ENCODE data around the gene MARK1. TPM values are rescaled to one million over a fixed set of nuclear protein-coding genes. Genes with fewer than 3 reads are reported as not detected.

Gene MARK1
- total RNA-seq, 1 experiment from 2014 or later = not detected

DNA sequence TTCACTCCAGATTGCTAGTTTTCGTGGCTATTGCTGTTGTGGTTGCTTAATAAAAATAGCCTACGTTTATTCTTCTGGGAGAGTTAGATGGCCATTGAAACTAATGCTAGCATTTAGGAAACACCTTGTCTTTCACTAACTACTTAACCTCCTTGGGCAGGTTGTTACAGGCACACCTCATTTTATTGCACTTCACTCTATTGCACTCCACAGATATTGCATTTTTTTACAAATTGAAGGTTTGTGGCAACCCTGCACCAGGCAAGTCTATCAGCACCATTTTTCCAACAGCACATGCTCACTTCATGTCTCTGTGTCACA is 11.3 kb upstream of the MARK1 start:
- no peaks in the 10 kb centered on the region; the same call in 1 of the 2 replicates for H3K9me3 ChIP-seq
- H3K4me3 ChIP-seq = no peak overlapping the region
- DNase-seq = no peak
- peaks cover 23% of the 10 kb centered on the region for H3K27me3 ChIP-seq
- H3K36me3 ChIP-seq = no peaks in the 10 kb centered on the region

DNA sequence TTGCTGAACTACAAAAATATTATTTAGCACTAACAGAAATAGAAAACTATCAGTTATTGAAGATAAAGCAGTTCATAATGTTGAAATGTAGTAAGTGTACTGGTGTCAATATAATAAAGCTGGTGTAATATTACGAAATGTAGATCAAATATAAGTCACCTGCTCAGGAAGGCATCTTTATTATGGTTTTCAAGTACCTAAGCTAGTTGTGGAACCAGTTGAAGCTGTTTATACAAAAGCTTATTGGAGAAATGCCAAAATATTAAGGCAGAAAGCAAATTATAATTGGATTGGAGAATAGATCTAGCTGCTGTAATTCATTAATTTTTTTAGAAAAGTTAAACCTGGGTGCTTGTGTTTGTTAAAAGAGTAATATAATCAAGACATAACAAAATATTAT is 6.2 kb upstream of the MARK1 start:
- H3K27me3 ChIP-seq = peaks cover 60% of the 10 kb centered on the region

DNA sequence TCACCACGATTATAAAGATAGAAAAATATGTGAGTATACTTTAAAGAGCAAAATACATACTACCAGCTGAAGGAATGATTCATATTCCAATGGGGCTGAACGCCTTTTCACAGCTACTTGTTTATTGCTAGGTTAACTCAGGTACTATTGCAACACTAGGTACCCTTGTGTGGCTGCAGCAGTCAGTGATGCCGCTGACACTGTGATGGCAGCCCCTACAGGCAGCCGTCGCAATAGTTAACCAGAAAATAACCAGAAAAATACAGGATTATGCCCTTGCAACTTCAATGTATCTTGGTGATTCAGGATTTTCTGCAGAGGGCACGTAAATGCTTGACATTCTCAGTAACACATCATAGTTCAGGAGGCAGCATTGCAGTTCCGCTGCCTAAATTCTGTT is 1.6 kb upstream of the MARK1 start:
- H3K27me3 ChIP-seq = peaks cover 85% of the 10 kb centered on the region
- H3K4me3 ChIP-seq = no peak overlapping the region
- H3K36me3 ChIP-seq = no peaks in the 10 kb centered on the region

More for the DNA sequence above, 6.2 kb upstream of the MARK1 start:
- no peak overlapping the region for H3K4me3 ChIP-seq
- no peaks in the 10 kb centered on the region for H3K36me3 ChIP-seq
- no peaks in the 10 kb centered on the region; the same call in 1 of the 2 replicates for H3K9me3 ChIP-seq
- no peak for DNase-seq

DNA sequence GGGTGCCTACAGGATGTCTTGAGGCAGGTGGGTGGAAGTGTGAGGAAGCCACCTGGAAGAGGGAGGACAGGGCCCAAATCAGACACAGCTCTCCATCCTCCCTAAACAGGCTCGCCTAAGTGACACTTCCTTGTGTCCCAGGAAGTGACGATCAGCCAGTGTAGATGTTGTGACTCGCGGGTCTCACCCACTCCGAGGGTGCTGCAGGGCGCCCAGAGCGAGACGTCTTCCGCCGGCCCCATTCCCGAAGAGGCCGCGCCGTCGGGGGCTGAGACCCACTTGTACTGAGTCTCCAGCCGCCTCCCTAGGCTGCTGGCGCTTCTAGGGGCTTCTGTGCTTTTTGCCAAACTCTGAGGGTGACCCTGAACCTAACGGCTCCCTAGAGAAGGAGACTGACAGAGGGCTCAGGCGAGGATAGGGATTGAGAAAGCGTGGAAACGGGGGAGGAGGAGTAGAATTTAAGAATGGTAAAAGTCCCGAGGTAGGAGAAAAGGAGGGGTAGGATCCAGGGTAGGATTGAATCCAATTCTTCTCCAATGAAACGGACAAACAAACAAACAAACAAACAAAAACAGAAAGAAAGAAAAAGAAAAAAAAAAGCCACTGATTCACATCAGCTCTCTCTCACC is 543 bp upstream of the MARK1 start:
- H3K27me3 ChIP-seq = peaks cover 87% of the 10 kb centered on the region
- H3K4me3 ChIP-seq = peak overlapping the region; percentile 39

More for the DNA sequence above, 1.6 kb upstream of the MARK1 start:
- DNase-seq = no peak
- no peaks in the 10 kb centered on the region for H3K9me3 ChIP-seq

DNA sequence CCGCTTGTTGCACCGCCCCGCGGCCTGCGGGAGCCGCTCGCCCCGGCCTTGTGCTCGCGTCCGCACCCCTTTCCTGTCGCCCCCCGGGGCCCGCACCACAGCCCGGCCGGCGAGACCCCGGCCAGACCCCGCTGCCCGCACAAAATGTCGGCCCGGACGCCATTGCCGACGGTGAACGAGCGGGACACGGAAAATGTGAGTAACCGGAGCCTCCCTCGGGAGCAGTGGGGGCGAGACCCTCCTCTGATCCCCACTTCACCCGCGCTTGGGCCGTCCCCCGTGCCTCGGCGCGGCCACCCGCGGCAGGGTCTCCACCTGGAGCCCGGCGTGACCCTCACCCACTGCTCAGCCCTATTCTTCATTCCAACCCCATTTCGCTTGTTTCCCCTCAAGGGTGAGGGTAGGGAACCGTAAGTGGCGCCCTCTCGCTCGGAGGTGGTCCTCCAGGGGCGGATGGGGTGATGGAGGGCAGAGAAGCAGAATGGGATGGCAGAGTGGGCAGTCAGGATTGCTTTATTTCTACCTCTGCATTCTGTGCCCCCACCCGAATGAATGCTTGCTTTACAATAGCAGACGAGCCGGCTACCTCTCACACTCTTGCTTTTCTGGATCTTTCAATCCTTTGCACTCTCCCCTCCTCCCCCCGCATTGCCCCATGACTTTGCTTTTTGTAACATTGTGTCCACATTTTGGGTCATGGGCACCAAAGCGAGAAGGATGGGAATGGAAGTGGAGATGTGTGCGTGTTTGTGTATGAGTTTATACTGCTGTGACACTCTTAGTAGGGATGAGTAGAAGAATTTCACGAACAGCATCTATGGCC is 954 bp downstream of the MARK1 start:
- peaks cover 91% of the 10 kb centered on the region for H3K27me3 ChIP-seq
- H3K4me3 ChIP-seq = peak overlapping the region; percentile 47
- peak; percentile 1 for DNase-seq
- peaks cover 6% of the 10 kb centered on the region; the same call in 1 of the 2 replicates for H3K9me3 ChIP-seq
- H3K36me3 ChIP-seq = no peaks in the 10 kb centered on the region

More for the DNA sequence above, 543 bp upstream of the MARK1 start:
- Histone ChIP-seq H3K9me3 (no peaks in the 10 kb centered on the region), H3K36me3 (no peaks in the 10 kb centered on the region)
- DNase-seq = no peak

DNA sequence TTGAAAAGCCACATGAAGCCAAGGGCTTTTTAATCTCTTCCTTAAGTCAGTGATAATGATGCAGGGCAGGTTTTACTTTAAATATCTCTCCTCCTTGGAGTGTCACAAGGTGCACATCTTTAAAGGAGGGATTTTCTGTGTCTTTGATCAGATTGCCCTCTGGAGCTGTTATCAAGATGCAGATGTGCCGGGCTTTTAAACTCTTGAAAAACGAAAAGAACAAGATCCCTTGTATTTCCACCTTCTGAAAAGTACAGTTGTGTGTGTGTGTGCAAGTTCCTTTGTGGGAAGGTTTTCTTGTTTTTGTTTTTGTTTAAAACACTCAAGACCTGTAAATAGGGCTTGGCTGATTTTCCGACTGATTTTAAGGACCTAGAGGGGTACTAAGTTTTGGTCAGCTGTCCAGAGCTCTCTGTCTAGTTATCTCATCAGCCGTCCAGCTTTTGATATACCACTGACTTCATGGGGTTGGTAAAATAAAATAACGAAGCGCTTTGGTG is 1.6 kb downstream of the MARK1 start:
- DNase-seq = no peak
- Histone ChIP-seq H3K36me3 (no peaks in the 10 kb centered on the region), H3K27me3 (peaks cover 84% of the 10 kb centered on the region), H3K4me3 (no peak overlapping the region), H3K9me3 (peaks cover 6% of the 10 kb centered on the region; the same call in 1 of the 2 replicates)

DNA sequence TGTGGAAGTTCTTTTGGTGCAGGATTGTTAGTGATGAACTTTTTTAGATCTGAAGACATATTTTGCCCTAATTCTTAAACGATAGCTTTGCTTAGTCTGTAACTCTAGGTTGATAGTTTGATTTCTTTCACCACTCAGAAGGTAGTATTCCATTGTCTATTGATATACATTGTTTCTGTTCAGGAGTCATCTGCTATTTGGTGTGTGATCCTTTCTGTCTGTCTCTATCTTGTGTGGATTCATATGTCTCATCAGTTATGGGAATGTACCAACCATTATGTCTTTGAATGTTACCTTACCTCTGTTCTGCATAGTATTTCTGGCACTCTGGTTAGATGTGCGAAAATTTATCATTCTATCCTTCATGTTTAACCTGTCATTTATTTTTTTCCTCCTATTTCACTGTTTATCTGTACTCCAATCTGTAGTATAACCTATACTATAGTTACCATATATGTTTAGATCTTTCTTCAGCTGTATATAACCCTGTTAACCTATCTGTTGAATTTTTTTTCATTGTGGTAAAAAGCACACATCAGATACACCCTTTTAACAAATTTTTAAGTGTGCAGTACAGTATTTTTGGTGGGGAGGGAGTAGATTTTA is 5.7 kb downstream of the MARK1 start:
- no peak for DNase-seq
- H3K4me3 ChIP-seq = no peak overlapping the region
- peaks cover 6% of the 10 kb centered on the region for H3K9me3 ChIP-seq
- H3K36me3 ChIP-seq = no peaks in the 10 kb centered on the region
- peaks cover 51% of the 10 kb centered on the region for H3K27me3 ChIP-seq

DNA sequence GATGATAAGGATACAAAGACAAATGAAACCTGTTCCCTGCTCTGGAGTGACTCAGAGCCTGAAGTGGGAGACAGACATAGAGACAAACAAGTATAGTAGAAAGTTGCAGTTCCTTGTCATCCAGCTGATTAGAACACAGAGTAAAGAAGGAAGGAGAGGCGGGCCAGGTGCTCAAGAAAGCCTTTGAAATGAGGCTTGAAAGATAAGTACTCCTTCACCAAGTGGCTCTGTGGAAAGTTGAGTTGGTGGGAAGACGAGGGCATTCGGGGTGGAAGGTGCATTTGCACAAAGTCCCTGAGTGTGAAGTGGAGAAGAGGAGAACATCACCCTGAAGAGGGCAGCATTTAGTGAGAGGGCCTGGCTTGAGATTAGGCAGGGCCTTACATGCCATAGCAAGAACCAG is 17.0 kb downstream of the MARK1 start:
- Histone ChIP-seq H3K4me3 (no peak overlapping the region), H3K9me3 (no peaks in the 10 kb centered on the region), H3K27me3 (peaks cover 5% of the 10 kb centered on the region; the same call in 1 of the 2 replicates), H3K36me3 (no peaks in the 10 kb centered on the region)
- no peak for DNase-seq

DNA sequence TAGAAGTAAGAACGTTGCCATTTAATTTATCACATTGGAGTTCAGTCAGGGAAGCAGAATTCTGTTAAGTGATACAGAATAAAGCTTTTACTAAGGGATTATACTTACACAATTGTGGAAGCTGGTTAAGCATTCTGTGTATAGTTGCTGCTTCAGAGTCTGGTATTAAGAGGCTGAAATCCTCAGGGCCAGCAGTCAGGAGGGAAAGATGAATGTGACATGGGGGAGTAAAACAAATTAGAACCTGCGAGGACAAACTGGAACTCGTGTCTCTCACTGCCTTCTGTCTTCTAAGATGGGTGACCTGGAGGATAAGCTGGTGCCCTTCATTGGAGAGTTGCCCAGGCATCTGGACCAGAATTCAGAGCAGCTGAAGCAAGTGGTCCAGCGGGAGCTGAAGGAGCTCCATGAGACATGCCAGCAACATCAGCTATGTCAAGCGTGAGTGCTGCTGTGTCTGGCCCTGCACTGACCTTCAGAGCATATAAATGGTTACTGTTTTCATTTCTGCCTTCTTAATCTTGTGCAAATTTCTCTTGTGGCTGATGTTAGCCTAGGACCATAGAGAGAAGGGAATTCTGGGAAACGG is 23.0 kb downstream of the MARK1 start:
- no peaks in the 10 kb centered on the region for H3K9me3 ChIP-seq
- no peak for DNase-seq
- H3K36me3 ChIP-seq = no peaks in the 10 kb centered on the region
- H3K4me3 ChIP-seq = no peak overlapping the region
- 0 out of 2 replicates have a peak, but pooled peaks cover 2% of the 10 kb centered on the region for H3K27me3 ChIP-seq

DNA sequence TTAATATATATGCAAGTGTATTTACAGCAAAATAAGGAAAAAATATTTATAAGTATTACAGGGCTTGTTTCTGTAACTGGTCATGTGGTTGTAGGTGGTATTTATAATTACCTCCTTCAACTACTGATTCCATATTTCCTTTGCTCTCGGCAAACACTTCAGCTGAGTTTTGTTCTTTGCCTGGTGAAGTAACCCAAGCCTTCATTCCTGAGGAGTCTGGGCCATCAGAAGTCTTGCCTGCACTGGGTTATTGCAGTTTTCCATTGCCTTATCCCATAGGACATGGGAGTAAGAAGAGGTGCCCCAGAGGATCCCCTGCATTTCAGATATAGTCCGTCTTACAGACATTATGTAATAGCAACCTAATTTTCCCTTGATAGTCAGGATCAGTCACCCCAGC is 23.8 kb downstream of the MARK1 start:
- H3K4me3 ChIP-seq = no peak overlapping the region
- no peaks in the 10 kb centered on the region for H3K36me3 ChIP-seq
- DNase-seq = no peak
- H3K27me3 ChIP-seq = 0 out of 2 replicates have a peak, but pooled peaks cover 2% of the 10 kb centered on the region
- H3K9me3 ChIP-seq = no peaks in the 10 kb centered on the region

DNA sequence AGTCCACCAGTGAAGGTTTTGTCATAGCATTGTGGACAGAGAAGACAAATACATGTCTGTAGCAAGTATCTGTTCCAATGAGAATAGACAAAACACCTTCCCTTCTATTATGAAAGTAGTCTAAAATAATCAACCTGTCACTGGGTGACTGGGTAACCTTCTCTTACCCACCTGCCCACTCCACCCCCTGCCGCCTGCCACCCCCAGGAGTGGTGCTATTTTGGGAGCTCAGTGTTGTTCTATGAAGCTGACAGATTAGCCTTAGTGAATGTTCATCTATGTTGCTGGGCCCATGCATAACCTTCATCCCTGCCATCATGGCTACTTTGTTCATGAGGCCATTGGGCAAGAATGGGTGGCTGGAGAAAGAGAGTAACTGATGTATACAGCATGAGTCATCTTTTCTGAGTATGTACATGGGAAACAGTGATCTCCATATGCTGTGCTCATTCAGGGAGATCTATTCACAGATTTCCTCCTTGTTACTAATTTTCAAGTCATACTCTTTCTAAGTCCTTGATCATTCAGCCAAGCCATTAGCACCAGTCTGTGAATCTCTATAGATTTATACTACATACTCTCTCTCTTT is 24.8 kb downstream of the MARK1 start:
- Histone ChIP-seq H3K36me3 (no peaks in the 10 kb centered on the region), H3K27me3 (0 out of 2 replicates have a peak, but pooled peaks cover 2% of the 10 kb centered on the region), H3K4me3 (no peak overlapping the region), H3K9me3 (no peaks in the 10 kb centered on the region)
- DNase-seq = no peak

DNA sequence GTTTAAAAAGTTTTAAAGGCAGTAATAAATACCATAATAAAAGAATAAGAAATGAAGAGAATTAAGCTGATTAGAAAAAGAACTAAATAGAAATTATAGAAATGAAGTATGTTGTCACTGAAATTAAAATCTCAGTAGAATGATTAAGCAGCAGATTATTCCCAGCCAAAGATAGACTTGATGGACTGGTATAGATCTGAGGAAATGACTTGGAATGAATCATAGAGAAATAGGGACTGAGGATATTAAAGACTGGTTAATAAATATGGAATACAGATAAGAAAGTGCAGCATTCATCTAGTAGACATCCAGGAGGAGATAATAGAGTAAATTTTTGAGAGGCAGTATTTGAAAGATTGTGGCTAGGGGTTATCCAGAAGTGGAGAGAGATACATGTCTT is 28.7 kb downstream of the MARK1 start:
- Histone ChIP-seq H3K27me3 (0 out of 2 replicates have a peak, but pooled peaks cover 2% of the 10 kb centered on the region), H3K36me3 (no peaks in the 10 kb centered on the region), H3K4me3 (no peak overlapping the region), H3K9me3 (no peaks in the 10 kb centered on the region)
- no peak for DNase-seq

DNA sequence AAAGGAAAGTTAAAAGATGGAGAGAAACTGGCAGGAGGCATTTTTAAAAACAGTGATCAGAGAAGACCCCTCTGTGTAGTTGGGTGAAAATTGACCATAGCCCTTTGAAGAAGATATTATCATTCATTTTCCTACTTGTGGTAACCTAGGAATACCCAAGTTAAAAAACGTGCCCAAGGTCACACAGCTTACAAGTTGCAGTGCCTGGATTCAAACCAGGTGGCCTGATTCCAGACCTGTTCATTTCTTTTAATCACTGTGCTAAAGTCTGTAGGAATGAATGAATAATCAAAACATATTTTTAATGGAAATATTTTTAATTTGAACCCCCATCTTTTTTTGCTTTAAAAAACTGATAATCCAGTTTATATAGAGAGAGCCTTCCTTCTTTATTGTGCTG is 35.6 kb downstream of the MARK1 start:
- H3K36me3 ChIP-seq = no peaks in the 10 kb centered on the region
- DNase-seq = no peak
- H3K9me3 ChIP-seq = no peaks in the 10 kb centered on the region
- no peak overlapping the region for H3K4me3 ChIP-seq
- peaks cover 18% of the 10 kb centered on the region; the same call in 1 of the 2 replicates for H3K27me3 ChIP-seq

DNA sequence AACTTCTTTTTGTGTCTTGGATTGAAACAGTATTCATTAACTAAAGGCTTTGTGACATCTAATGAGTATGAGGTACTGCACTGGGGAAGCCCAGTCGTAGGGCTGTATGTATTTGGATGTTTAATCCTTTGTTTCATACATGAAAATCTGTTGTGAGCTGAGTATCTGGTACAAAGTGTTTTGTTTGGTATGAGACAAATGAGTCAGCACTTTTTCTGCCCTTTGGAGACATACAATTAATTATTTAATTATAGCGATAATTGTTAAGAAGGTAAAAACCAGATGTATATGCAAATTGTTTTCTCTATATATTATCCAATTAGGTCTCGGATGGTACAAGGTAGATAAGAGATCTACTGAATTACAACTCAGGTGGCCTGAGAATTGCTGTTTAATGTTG is 36.3 kb downstream of the MARK1 start:
- Histone ChIP-seq H3K9me3 (no peaks in the 10 kb centered on the region), H3K4me3 (no peak overlapping the region), H3K27me3 (peaks cover 21% of the 10 kb centered on the region; the same call in 1 of the 2 replicates), H3K36me3 (no peaks in the 10 kb centered on the region)
- DNase-seq = no peak

DNA sequence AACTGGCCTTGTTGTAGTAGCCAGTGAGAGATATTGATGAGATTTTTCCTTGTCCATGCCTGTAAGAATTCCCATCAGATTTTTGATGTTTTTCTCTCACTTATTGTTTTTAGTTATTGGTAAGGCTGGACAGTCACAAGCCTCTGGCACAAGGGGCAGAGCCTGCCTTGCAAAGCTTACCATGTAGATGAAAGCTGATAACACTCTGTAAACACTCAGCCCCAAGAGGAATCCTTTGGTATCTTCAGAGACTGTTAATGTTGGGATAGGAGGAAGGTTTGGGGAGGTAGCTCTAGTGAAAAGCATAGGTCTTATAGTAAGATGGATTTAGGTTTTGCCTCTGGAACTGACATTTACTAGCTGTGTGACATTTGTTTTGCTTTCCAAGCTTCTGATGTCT is 37.7 kb downstream of the MARK1 start:
- Histone ChIP-seq H3K4me3 (no peak overlapping the region), H3K36me3 (no peaks in the 10 kb centered on the region), H3K9me3 (peaks cover 2% of the 10 kb centered on the region; the same call in 1 of the 2 replicates), H3K27me3 (peaks cover 25% of the 10 kb centered on the region; the same call in 1 of the 2 replicates)
- DNase-seq = no peak

DNA sequence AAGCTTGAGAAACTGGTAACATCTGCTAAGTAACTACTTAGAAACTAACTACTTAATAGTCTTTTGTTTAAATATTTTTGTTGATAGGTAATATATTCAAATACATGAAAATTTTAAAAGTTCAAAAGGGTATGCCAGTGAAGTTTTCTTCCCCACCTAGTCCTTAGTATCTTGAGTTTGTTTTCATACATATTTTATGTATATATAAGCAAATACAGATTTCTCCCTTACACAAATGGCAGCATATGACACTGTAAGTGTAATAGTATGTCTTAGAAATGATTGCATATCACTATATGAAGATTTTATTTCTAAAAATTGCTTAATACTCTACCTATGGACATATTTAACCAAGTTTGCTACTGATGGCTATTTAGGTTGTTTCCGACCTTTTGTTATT is 38.9 kb downstream of the MARK1 start:
- Histone ChIP-seq H3K36me3 (no peaks in the 10 kb centered on the region), H3K9me3 (peaks cover 2% of the 10 kb centered on the region; the same call in 1 of the 2 replicates), H3K27me3 (peaks cover 25% of the 10 kb centered on the region; the same call in 1 of the 2 replicates), H3K4me3 (no peak overlapping the region)
- DNase-seq = no peak

Data from MG63 (cell line).